CD4-positive, alpha-beta T cell treated with Interleukin-21 for 1 hour (primary cell): Measurements from ENCODE around the gene KCNJ6.
"Not testable (repeated sequence)": the region's sequence is repeated elsewhere in the genome, so short reads cannot be mapped to it uniquely, and the experiment has no call there.

Source experiments
- DNase-seq: peaks from one replicate; pipeline ENCODE4 v3.0.0-alpha.2; 2020

Gene KCNJ6

GRCh38 chr21:37766129-37766528, 150.1 kb downstream of the KCNJ6 start:
- no peak for DNase-seq

- DNase-seq: no peak
Observed at GRCh38 chr21:37765221-37765900, 150.9 kb downstream of the KCNJ6 start.

GRCh38 chr21:37764691-37765090, 151.6 kb downstream of the KCNJ6 start:
- DNase-seq: no peak

GRCh38 chr21:37763298-37763697, 153.0 kb downstream of the KCNJ6 start:
- no peak for DNase-seq

- DNase-seq: no peak
Observed at GRCh38 chr21:37762606-37763005, 153.7 kb downstream of the KCNJ6 start.

GRCh38 chr21:37761406-37761805, 154.9 kb downstream of the KCNJ6 start:
- not testable (repeated sequence) for DNase-seq

GRCh38 chr21:37759777-37760176, 156.5 kb downstream of the KCNJ6 start:
- no peak for DNase-seq

- no peak for DNase-seq
Observed at GRCh38 chr21:37758982-37759381, 157.3 kb downstream of the KCNJ6 start.

GRCh38 chr21:37757606-37758376, 158.5 kb downstream of the KCNJ6 start:
- no peak for DNase-seq

GRCh38 chr21:37753122-37753599, 163.1 kb downstream of the KCNJ6 start:
- no peak for DNase-seq

GRCh38 chr21:37751268-37751975, 164.8 kb downstream of the KCNJ6 start:
- no peak for DNase-seq

- DNase-seq: no peak
Observed at GRCh38 chr21:37749132-37749531, 167.1 kb downstream of the KCNJ6 start.

- no peak for DNase-seq
Observed at GRCh38 chr21:37748351-37748750, 167.9 kb downstream of the KCNJ6 start.

GRCh38 chr21:37746849-37747248, 169.4 kb downstream of the KCNJ6 start:
- no peak for DNase-seq

GRCh38 chr21:37744551-37744950, 171.7 kb downstream of the KCNJ6 start:
- DNase-seq: no peak

GRCh38 chr21:37742532-37742931, 173.7 kb downstream of the KCNJ6 start:
- DNase-seq: no peak

- no peak for DNase-seq
Observed at GRCh38 chr21:37742115-37742514, 174.1 kb downstream of the KCNJ6 start.

- no peak for DNase-seq
Observed at GRCh38 chr21:37737996-37738395, 178.3 kb downstream of the KCNJ6 start.

- DNase-seq: no peak
Observed at GRCh38 chr21:37737507-37737906, 178.8 kb downstream of the KCNJ6 start.

GRCh38 chr21:37734846-37735245, 181.4 kb downstream of the KCNJ6 start:
- DNase-seq: no peak

- no peak for DNase-seq
Observed at GRCh38 chr21:37732927-37733326, 183.3 kb downstream of the KCNJ6 start.

- DNase-seq: no peak
Observed at GRCh38 chr21:37724201-37724600, 192.1 kb downstream of the KCNJ6 start.

GRCh38 chr21:37717534-37717933, 198.7 kb downstream of the KCNJ6 start:
- no peak for DNase-seq

GRCh38 chr21:37712569-37712934, 203.7 kb downstream of the KCNJ6 start:
- DNase-seq: not testable (repeated sequence)
